GM12891 (cell line): ENCODE data around the gene C1orf146.
"Not testable (repeated sequence)": the region's sequence is repeated elsewhere in the genome, so short reads cannot be mapped to it uniquely, and the experiment has no call there.

ENCODE experiments used
- POLR2A ChIP-seq: IDR thresholded peaks from 2 replicates; pipeline ENCODE4 v1.6.1; 2011; ENCODE audit warnings: low read depth, low read length, control low read depth
- POLR2AphosphoS5 ChIP-seq: IDR thresholded peaks from 2 replicates; pipeline ENCODE4 v1.6.1; 2011; ENCODE audit warnings: low read depth, low read length, control low read depth
- POU2F2 ChIP-seq: IDR thresholded peaks from 2 replicates; pipeline ENCODE4 v1.6.1; 2011; ENCODE audit warnings: low read depth, mild to moderate bottlenecking, control low read depth, low read length, moderate library complexity
- SPI1 ChIP-seq: IDR thresholded peaks from 2 replicates; pipeline ENCODE4 v1.6.1; 2011; ENCODE audit warnings: low read depth, low read length, control low read depth
- TAF1 ChIP-seq: IDR thresholded peaks from 2 replicates; pipeline ENCODE4 v1.6.1; 2011; ENCODE audit warnings: low read depth, low read length, control low read depth

DNA sequence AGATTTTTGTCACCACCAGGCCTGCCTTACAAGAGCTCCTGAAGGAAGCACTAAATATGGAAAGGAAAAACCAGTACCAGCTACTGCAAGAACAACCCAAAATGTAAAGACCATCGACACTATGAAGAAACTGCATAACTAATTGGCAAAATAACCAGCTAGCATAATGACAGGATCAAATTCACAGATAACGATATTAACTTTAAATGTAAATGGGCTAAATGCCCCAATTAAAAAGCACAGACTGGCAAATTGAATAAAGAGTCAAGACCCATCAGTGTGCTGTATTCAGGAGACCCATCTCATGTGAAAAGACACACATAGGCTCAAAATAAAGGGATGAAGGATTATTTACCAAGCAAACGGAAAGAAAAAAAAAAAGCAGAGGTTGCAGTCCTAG, 37.0 kb downstream of the C1orf146 start:
- not testable (repeated sequence) for TF ChIP-seq POLR2A, POLR2AphosphoS5, TAF1, SPI1, POU2F2
